ENCODE measurements around the gene CALB2.

Gene CALB2

GRCh38 chr16:71429581-71429980, 71.1 kb downstream of the CALB2 start:
- DNase-seq: no peak

GRCh38 chr16:71430744-71431143, 72.2 kb downstream of the CALB2 start:
- no peak for DNase-seq

GRCh38 chr16:71431176-71431575, 72.7 kb downstream of the CALB2 start:
- DNase-seq: no peak

GRCh38 chr16:71431991-71432390, 73.5 kb downstream of the CALB2 start:
- DNase-seq: no peak

- DNase-seq: no peak
These were observed 74.4 kb downstream of the CALB2 start for GRCh38 chr16:71432906-71433305.

- DNase-seq: no peak
These were observed 78.0 kb downstream of the CALB2 start for GRCh38 chr16:71436473-71436872.

GRCh38 chr16:71439523-71439922, 81.0 kb downstream of the CALB2 start:
- no peak for DNase-seq

All from NCI-H446 (cell line).